ENCODE results near the gene OLFM1.

Gene OLFM1

DNA sequence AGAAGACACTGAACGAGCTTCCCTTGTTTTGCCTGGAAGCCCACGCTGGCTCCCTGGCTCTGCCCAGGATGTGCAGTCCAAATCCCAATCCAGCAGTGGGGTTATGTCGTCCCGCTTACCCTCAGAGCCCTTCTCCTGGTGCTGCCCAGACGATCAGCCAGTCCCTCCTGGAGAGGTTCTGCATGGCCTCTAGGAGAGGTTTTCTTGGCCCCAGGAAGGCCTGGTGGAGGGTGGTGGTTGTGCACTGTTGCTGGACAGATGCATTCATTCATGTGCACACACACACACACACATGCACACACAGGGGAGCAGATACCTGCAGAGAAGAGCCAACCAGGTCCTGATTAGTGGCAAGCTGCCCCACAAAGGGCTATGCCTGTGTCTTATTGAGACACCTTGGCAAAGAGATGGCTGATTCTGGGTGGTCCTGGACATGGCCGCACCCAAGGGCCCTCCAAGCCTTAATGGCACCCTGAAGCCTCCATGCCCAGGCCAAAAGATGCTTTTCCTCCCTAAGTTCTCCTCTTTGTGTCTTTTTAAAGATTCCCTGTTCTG lies 10.5 kb upstream of the OLFM1 start:
- peaks cover 17% of the 10 kb centered on the region; the same call in 1 of the 2 replicates for H3K27me3 ChIP-seq (ENCODE audit: insufficient read depth, low read depth)
- H3K79me2 ChIP-seq (ENCODE audit: insufficient read depth, low read depth) = no peaks in the 10 kb centered on the region
- H3K27ac ChIP-seq = no peak overlapping the region
- TF ChIP-seq, protein P1, sequence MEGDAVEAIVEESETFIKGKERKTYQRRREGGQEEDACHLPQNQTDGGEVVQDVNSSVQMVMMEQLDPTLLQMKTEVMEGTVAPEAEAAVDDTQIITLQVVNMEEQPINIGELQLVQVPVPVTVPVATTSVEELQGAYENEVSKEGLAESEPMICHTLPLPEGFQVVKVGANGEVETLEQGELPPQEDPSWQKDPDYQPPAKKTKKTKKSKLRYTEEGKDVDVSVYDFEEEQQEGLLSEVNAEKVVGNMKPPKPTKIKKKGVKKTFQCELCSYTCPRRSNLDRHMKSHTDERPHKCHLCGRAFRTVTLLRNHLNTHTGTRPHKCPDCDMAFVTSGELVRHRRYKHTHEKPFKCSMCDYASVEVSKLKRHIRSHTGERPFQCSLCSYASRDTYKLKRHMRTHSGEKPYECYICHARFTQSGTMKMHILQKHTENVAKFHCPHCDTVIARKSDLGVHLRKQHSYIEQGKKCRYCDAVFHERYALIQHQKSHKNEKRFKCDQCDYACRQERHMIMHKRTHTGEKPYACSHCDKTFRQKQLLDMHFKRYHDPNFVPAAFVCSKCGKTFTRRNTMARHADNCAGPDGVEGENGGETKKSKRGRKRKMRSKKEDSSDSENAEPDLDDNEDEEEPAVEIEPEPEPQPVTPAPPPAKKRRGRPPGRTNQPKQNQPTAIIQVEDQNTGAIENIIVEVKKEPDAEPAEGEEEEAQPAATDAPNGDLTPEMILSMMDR (conservative IDR thresholded peaks at IDR 0.05; ENCODE audit: low read depth, low read length) = no peak
- no peak overlapping the region for H2AFZ ChIP-seq (ENCODE audit: low read depth)
- no peak overlapping the region for H3K4me3 ChIP-seq (IDR thresholded peaks at IDR 0.05; ENCODE audit: insufficient read depth, low read depth, low read length)
- no peaks in the 10 kb centered on the region for H3K4me1 ChIP-seq (ENCODE audit: low read depth, poor library complexity, severe bottlenecking)
- H3K36me3 ChIP-seq (ENCODE audit: insufficient read depth) = no peaks in the 10 kb centered on the region
- no peak overlapping the region for H3K9ac ChIP-seq
- H3K4me2 ChIP-seq = no peak overlapping the region
- no peaks in the 10 kb centered on the region for H4K20me1 ChIP-seq (ENCODE audit: insufficient read depth)

DNA sequence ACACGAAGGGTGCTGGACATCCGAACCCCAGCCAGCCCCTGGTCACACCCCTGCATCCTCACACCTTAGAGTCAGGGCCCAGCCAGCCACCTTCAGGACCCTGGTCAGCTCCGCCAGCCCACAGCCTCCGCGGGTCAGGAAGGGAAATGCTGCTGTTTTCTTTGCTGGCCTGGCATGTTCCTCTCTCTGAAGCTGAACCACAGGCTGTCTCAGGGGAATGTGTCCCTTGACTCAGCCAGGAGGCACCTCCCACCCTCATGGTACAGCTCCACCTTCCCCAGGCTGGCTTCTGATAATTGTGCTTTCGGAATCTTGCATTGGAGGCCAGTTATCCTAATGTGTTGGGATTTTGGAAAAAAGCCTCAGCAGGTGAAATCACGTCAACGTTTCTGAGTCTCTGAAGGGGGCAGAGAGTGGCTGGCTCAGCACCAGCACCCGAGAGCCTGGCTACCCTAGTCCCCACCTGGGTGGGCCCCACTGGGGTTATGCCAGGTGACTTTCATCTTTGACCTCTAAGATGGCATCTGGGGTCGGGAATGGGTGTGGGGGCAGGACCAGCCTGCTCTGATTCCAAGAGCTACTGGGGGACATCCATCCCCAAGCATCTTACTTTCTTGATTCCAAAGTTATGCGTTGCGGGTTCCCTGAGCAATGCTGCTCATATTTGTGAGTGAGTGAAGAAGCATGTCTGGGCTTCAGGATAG lies 9.8 kb upstream of the OLFM1 start:
- Histone ChIP-seq H3K4me2 (no peak overlapping the region), H3K27ac (no peak overlapping the region), H2AFZ (ENCODE audit: low read depth) (no peak overlapping the region), H4K20me1 (ENCODE audit: insufficient read depth) (no peaks in the 10 kb centered on the region), H3K9ac (no peak overlapping the region), H3K27me3 (ENCODE audit: insufficient read depth, low read depth) (peaks cover 18% of the 10 kb centered on the region; the same call in 1 of the 2 replicates), H3K36me3 (ENCODE audit: insufficient read depth) (no peaks in the 10 kb centered on the region), H3K79me2 (ENCODE audit: insufficient read depth, low read depth) (no peaks in the 10 kb centered on the region), H3K4me3 (IDR thresholded peaks at IDR 0.05; ENCODE audit: insufficient read depth, low read depth, low read length) (no peak overlapping the region), H3K4me1 (ENCODE audit: low read depth, poor library complexity, severe bottlenecking) (no peaks in the 10 kb centered on the region)
- TF ChIP-seq, protein P1 (conservative IDR thresholded peaks at IDR 0.05; ENCODE audit: low read depth, low read length) = no peak

DNA sequence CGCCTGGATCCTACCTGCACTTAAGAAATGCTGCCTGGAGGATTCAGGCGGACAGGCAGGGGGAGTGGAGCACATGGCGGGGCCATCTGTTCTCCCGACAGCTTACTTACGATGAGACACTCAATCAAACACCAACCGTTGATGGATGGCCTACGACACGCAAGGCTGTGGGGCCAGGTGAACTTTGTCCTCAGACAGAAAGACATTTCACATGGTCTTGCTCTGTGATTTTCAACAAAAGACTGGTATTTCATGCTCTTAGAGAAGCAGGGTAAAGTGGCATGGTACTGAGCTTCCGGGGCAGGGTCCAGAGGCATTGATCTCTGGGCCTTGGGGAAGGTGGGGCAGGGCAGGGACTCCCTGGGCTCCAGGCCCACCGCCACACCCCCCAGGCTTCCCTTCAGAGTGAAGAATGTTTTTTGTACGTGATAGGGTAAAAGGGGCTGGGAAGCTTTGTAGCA lies 9.1 kb upstream of the OLFM1 start:
- TF ChIP-seq, protein P1 (conservative IDR thresholded peaks at IDR 0.05; ENCODE audit: low read depth, low read length) = no peak
- no peak overlapping the region for H3K9ac ChIP-seq
- H4K20me1 ChIP-seq (ENCODE audit: insufficient read depth) = no peaks in the 10 kb centered on the region
- H2AFZ ChIP-seq (ENCODE audit: low read depth) = no peak overlapping the region
- no peaks in the 10 kb centered on the region for H3K4me1 ChIP-seq (ENCODE audit: low read depth, poor library complexity, severe bottlenecking)
- H3K27ac ChIP-seq = no peak overlapping the region
- H3K36me3 ChIP-seq (ENCODE audit: insufficient read depth) = no peaks in the 10 kb centered on the region
- H3K4me3 ChIP-seq (IDR thresholded peaks at IDR 0.05; ENCODE audit: insufficient read depth, low read depth, low read length) = no peak overlapping the region
- no peaks in the 10 kb centered on the region for H3K79me2 ChIP-seq (ENCODE audit: insufficient read depth, low read depth)
- H3K4me2 ChIP-seq = no peak overlapping the region
- peaks cover 20% of the 10 kb centered on the region; the same call in 1 of the 2 replicates for H3K27me3 ChIP-seq (ENCODE audit: insufficient read depth, low read depth)

DNA sequence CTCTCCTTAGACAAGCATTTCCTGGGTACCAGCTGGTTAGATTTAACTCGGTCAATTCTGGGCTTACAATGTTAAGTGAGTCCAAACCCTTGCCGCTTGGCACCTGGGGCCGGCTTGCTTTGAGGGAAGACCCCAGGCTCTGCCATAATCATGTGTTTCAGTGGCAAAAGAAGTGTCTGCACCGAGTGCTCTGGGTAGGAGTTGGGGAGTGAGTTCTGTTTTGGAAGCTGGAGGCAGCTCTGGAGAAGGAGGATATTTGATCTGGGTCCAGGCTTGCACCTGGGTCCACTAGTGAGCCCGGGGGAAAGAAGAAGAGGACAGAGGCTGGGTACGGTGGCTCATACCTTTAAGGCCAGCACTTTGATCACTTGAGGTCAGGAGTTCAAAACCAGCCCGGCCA lies 8.4 kb upstream of the OLFM1 start:
- H3K4me3 ChIP-seq (IDR thresholded peaks at IDR 0.05; ENCODE audit: insufficient read depth, low read depth, low read length) = no peak overlapping the region
- peaks cover 21% of the 10 kb centered on the region; the same call in 1 of the 2 replicates for H3K27me3 ChIP-seq (ENCODE audit: insufficient read depth, low read depth)
- H2AFZ ChIP-seq (ENCODE audit: low read depth) = no peak overlapping the region
- no peaks in the 10 kb centered on the region for H3K36me3 ChIP-seq (ENCODE audit: insufficient read depth)
- H3K4me1 ChIP-seq (ENCODE audit: low read depth, poor library complexity, severe bottlenecking) = no peaks in the 10 kb centered on the region
- no peaks in the 10 kb centered on the region for H3K79me2 ChIP-seq (ENCODE audit: insufficient read depth, low read depth)
- H4K20me1 ChIP-seq (ENCODE audit: insufficient read depth) = no peaks in the 10 kb centered on the region
- TF ChIP-seq, protein P1 (conservative IDR thresholded peaks at IDR 0.05; ENCODE audit: low read depth, low read length) = no peak
- H3K9ac ChIP-seq = no peak overlapping the region
- H3K4me2 ChIP-seq = no peak overlapping the region
- H3K27ac ChIP-seq = no peak overlapping the region

Measured in KMS-11 (cell line).